IMR-90 (cell line): ENCODE measurements around the gene IGIP.

ENCODE experiments used
- BHLHE40 ChIP-seq: fragments of 150-350 bp; IDR thresholded peaks from 2 replicates; pipeline ENCODE4 v1.6.1; 2016; ENCODE audit warnings: mild to moderate bottlenecking, low read depth, low read length
- CTCF ChIP-seq: conservative IDR thresholded peaks from 2 replicates; pipeline ENCODE4 v1.5.1; 2012; ENCODE audit warnings: mild to moderate bottlenecking, low read depth, low read length, improper control_type of control experiment
- MAFK ChIP-seq: IDR thresholded peaks from 2 replicates; pipeline ENCODE4 v1.6.1; 2012; ENCODE audit warnings: low read depth, low read length, improper control_type of control experiment
- POLR2A ChIP-seq: IDR thresholded peaks from 2 replicates; pipeline ENCODE4 v1.6.1; 2012; ENCODE audit warnings: mild to moderate bottlenecking, low read depth, low read length
- RAD21 ChIP-seq: IDR thresholded peaks from 2 replicates; pipeline ENCODE4 v1.6.1; 2012; ENCODE audit warnings: low read length, improper control_type of control experiment

- TF ChIP-seq CTCF, result no peak
- TF ChIP-seq RAD21, result no peak
- no peak for TF ChIP-seq POLR2A
- no peak for TF ChIP-seq BHLHE40
- no peak for TF ChIP-seq MAFK
These were observed 48.3 kb downstream of the IGIP start for GRCh38 chr5:140174014-140174413.
